SK-N-SH (cell line): ENCODE measurements around the gene CC2D2A. TPM values are rescaled to one million over a fixed set of nuclear protein-coding genes. Genes with fewer than 3 reads are reported as not detected.

Experiments used
- CTCF ChIA-PET: fragments of 300-600, 350-600 bp; formaldehyde crosslinking; extraction: SDS; loops from one replicate; lab custom pipeline; 2021; lab: Yijun Ruan, JAX
- POLR2A ChIA-PET: fragments of 350-600 bp; sonication (Branson Sonifier 250); formaldehyde crosslinking; extraction: SDS; loops from one replicate; lab custom pipeline; 2020; ENCODE audit warnings: antibody characterized with exemption, inconsistent platforms; lab: Yijun Ruan, JAX
- DNase-seq: peaks from one replicate; pipeline ENCODE4 v3.0.0; 2012
- H2AFZ ChIP-seq: fragments of 200-600 bp; sonication (generic); 2 replicates; pipeline ENCODE4 v1.8.1; 2016; ENCODE audit warnings: antibody characterized with exemption, mild to moderate bottlenecking, low read depth
- H3F3A ChIP-seq: fragments of 200-600 bp; sonication (generic); replicated peaks from 2 replicates; pipeline ENCODE3; 2016; ENCODE audit warnings: antibody characterized with exemption, mild to moderate bottlenecking; ENCODE audit not compliant: insufficient read depth
- H3K27ac ChIP-seq, 2 experiments: fragments of 200-500 bp in 1 of 2; fragments of 200-600 bp in 1 of 2; sonication (Bioruptor generic) in 1 of 2; sonication (generic), shearing (Covaris generic) in 1 of 2; 2 replicates each; pipeline versions ENCODE4 v1.5.1 to v1.6.1; 2014 to 2016; ENCODE audit warnings: low read depth in 2 of 2, inconsistent platforms in 1 of 2, low read length in 1 of 2, mild to moderate bottlenecking in 1 of 2, mixed read lengths in 1 of 2
- H3K27me3 ChIP-seq: fragments of 200-600 bp; sonication (generic), shearing (Covaris generic); 2 replicates; pipeline ENCODE4 v1.6.1; 2016; ENCODE audit warnings: mixed run types; ENCODE audit not compliant: insufficient read depth
- H3K36me3 ChIP-seq, 2 experiments: fragments of 200-500 bp in 1 of 2; fragments of 200-600 bp in 1 of 2; sonication (Bioruptor generic) in 1 of 2; sonication (generic) in 1 of 2; replicated peaks in 1 of 2; 2 replicates each; pipeline versions ENCODE3 to v1.5.1; 2014 to 2016; ENCODE audit warnings: low read length in 1 of 2, mild to moderate bottlenecking in 1 of 2; ENCODE audit not compliant: insufficient read depth in 2 of 2, control insufficient read depth in 1 of 2
- H3K4me1 ChIP-seq, 2 experiments: fragments of 200-500 bp in 1 of 2; fragments of 200-600 bp in 1 of 2; sonication (Bioruptor generic) in 1 of 2; sonication (generic), shearing (Covaris generic) in 1 of 2; 2 replicates each; pipeline versions ENCODE4 v1.5.1 to v1.6.1; 2014 to 2016; ENCODE audit warnings: low read depth in 1 of 2, low read length in 1 of 2, mixed run types in 1 of 2; ENCODE audit not compliant: insufficient read depth in 2 of 2, control insufficient read depth in 1 of 2
- H3K4me2 ChIP-seq: fragments of 200-600 bp; sonication (generic), shearing (Covaris generic); 2 replicates; pipeline ENCODE4 v1.6.1; 2017; ENCODE audit warnings: mixed run types
- H3K4me3 ChIP-seq, 2 experiments: fragments of 200-500 bp in 1 of 2; fragments of 200-600 bp in 1 of 2; sonication (Bioruptor generic) in 1 of 2; sonication (generic), shearing (Covaris generic) in 1 of 2; 2 replicates each; pipeline versions ENCODE4 v1.5.1 to v1.8.1; 2014 to 2016; ENCODE audit warnings: low read depth in 2 of 2, inconsistent platforms in 1 of 2, low read length in 1 of 2, mild to moderate bottlenecking in 1 of 2, mixed read lengths in 1 of 2, moderate library complexity in 1 of 2
- H3K79me2 ChIP-seq: fragments of 200-600 bp; sonication (generic); 2 replicates; pipeline ENCODE4 v1.8.1; 2017; ENCODE audit warnings: mild to moderate bottlenecking; ENCODE audit not compliant: insufficient read depth
- H3K9ac ChIP-seq: fragments of 200-600 bp; sonication (generic); 2 replicates; pipeline ENCODE4 v1.6.1; 2017; ENCODE audit warnings: mixed run types
- H3K9me2 ChIP-seq: fragments of 200-600 bp; sonication (generic); 2 replicates; pipeline ENCODE4 v1.6.1; 2017; ENCODE audit warnings: mixed run types
- H3K9me3 ChIP-seq: fragments of 200-600 bp; sonication (generic); 2 replicates; pipeline ENCODE4 v1.6.1; 2017; ENCODE audit warnings: mixed run types, mild to moderate bottlenecking, moderate library complexity
- H4K20me1 ChIP-seq: fragments of 200-600 bp; sonication (generic); 2 replicates; pipeline ENCODE4 v1.6.1; 2017; ENCODE audit warnings: mild to moderate bottlenecking, mixed run types; ENCODE audit not compliant: insufficient read depth
- ELF1 ChIP-seq: IDR thresholded peaks from 2 replicates; pipeline ENCODE4 v1.4.0; 2012
- FOXJ3 ChIP-seq: sonication (generic); formaldehyde crosslinking; IDR thresholded peaks from 2 replicates; pipeline ENCODE4 v1.5.1; 2020; ENCODE audit warnings: mild to moderate bottlenecking, missing genetic modification reagents
- GATA2 ChIP-seq: sonication (generic); formaldehyde crosslinking; IDR thresholded peaks from 2 replicates; pipeline ENCODE4 v1.5.0; 2020; ENCODE audit warnings: mild to moderate bottlenecking, missing genetic modification reagents
- JUND ChIP-seq: IDR thresholded peaks from 2 replicates; pipeline ENCODE4 v1.4.0; 2012
- MXI1 ChIP-seq: IDR thresholded peaks from 2 replicates; pipeline ENCODE4 v1.6.1; 2012; ENCODE audit warnings: mild to moderate bottlenecking, low read depth, low read length, improper control_type of control experiment
- POLR2AphosphoS5 ChIP-seq: IDR thresholded peaks from 2 replicates; pipeline ENCODE4 v1.6.1; 2012; ENCODE audit warnings: low read depth, low read length
- RAD21 ChIP-seq: IDR thresholded peaks from 2 replicates; pipeline ENCODE4 v1.6.1; 2012; ENCODE audit warnings: mild to moderate bottlenecking, low read length
- RCOR1 ChIP-seq: fragments of 150-350 bp; IDR thresholded peaks from 2 replicates; pipeline ENCODE4 v1.6.1; 2017; ENCODE audit warnings: antibody characterized with exemption, low read length
- RFX5 ChIP-seq: IDR thresholded peaks from 2 replicates; pipeline ENCODE4 v1.6.1; 2012; ENCODE audit warnings: mild to moderate bottlenecking, improper control_type of control experiment, low read length
- SIN3A ChIP-seq: IDR thresholded peaks from 2 replicates; pipeline ENCODE4 v1.6.1; 2012; ENCODE audit warnings: low read depth, mild to moderate bottlenecking, low read length, moderate library complexity, borderline replicate concordance
- TAF1 ChIP-seq: IDR thresholded peaks from 2 replicates; pipeline ENCODE4 v1.6.1; 2012; ENCODE audit warnings: low read depth, mild to moderate bottlenecking, low read length, moderate library complexity, borderline replicate concordance
- YY1 ChIP-seq: IDR thresholded peaks from 2 replicates; pipeline ENCODE4 v1.4.0; 2012; ENCODE audit warnings: low read depth, mild to moderate bottlenecking
- WGBS: methylation state at CpG from one replicate; pipeline ENCODE4 v1.1.6; 2017; ENCODE audit warnings: low lambda C conversion rate; 5-methylcytosine and 5-hydroxymethylcytosine counted together
- polyA plus RNA-seq, 3 experiments: library from polyadenylated mRNA; depleted of rRNA; stranded (reverse); fragments of >200 nt; gene quantifications; 2 replicates each; pipeline ENCODE4 v1.2.3, GENCODE V29; 2012
- TF ChIP-seq, protein P1 (sequence below): fragments of 150-350 bp; IDR thresholded peaks from 2 replicates; pipeline ENCODE4 v1.6.1; 2016; ENCODE audit warnings: mild to moderate bottlenecking, low read depth, low read length
- TF ChIP-seq, protein P2 (sequence below): fragments of 150-350 bp; IDR thresholded peaks from 2 replicates; pipeline ENCODE4 v1.6.1; 2017; ENCODE audit warnings: antibody characterized with exemption, low read length, low read depth, borderline replicate concordance
- TF ChIP-seq, protein P3 (sequence below): IDR thresholded peaks from 2 replicates; pipeline ENCODE4 v1.4.0; 2012; ENCODE audit warnings: low read depth
- TF ChIP-seq, protein P4 (sequence below): IDR thresholded peaks from 2 replicates; pipeline ENCODE4 v1.4.0; 2012; ENCODE audit warnings: low read depth, borderline replicate concordance

CC2D2A gene
- polyA plus RNA-seq, 1 of the 3 experiments (the other 2 are of a cell fraction) = 17.8 TPM

DNA sequence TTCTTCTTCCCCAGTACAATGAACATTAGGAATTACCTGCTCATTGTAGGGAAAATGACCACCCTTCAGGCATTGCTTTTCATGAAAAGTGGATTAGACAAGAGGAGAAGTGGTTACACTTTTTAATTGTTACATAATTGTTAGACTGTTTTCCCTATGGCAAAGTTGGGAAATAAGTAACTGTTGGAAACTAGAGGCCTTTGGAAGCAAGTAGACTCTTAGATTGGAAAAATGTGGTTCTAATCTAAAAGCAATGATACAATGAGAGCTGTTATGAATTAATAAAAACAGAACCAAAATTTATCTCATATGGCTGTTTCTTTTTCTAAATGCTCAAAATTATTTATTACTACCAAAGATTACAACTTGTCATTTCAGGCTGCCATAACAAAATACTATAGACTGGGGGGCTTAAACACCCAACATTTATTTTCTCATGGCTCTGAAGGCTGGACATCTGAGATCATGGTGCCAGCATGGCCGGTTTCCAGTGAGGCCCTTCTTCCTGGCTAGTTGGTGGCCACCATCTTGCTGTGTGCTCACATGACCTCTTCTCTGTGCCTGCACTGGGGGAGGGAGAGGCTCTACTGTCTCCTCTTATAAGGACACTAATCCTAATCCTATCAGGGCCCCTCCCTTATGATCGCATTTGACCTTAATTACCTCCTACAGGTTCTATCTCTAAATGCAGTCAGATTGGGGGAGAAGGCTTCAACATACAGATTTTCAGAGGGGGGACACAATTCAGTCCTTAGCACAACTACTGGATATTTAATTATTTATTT, 12.5 kb downstream of the CC2D2A start:
- ChIA-PET CTCF (interaction anchor here (3.2 kb wide), 1 partner anchor 323 kb away, joined by 22 read pairs; no protein-coding TSS in a partner anchor), POLR2A (no interaction called here)
- H4K20me1 ChIP-seq = no peaks in the 10 kb centered on the region
- H3K4me1 ChIP-seq = peaks cover 10% of the 10 kb centered on the region in 2 experiments; a peak in 3 of 4 replicates
- no peaks in the 10 kb centered on the region for H3F3A ChIP-seq
- no peak for TF ChIP-seq RFX5
- TF ChIP-seq TAF1 = no peak
- peaks cover 13 to 18% of the 10 kb centered on the region in 2 experiments for H3K36me3 ChIP-seq
- no peaks in the 10 kb centered on the region for H3K9me3 ChIP-seq
- H3K27ac ChIP-seq = no peak overlapping the region
- no peak for DNase-seq
- no peaks in the 10 kb centered on the region for H3K9me2 ChIP-seq
- WGBS = 98% methylated on average over 2 of the region's 2 CpGs
- no peak overlapping the region for H2AFZ ChIP-seq
- no peak overlapping the region for H3K4me2 ChIP-seq
- H3K4me3 ChIP-seq = no peak overlapping the region
- H3K9ac ChIP-seq = no peak overlapping the region
- no peaks in the 10 kb centered on the region for H3K79me2 ChIP-seq
- H3K27me3 ChIP-seq = no peaks in the 10 kb centered on the region

DNA sequence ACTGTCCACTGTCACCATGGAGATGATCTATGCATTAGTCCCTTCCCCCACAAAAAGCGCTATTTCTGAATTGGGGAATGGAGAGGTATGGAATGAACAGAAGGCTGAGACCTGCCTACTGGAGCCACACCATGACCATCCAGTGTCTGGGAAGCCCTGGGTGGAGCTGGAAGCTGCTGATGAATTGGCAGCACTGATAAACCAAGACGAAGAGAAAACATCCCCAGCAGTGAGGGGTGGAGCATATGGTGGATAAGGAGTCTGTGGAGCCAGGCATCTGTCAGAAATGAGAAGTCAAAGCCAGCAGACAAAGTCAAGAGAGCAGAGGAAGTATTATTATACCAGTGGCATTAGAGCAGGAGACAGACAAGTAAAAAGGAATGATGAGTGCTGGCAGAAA, 13.2 kb downstream of the CC2D2A start:
- H3K4me1 ChIP-seq = peaks cover 10% of the 10 kb centered on the region in 2 experiments; a peak in 3 of 4 replicates
- no peak for DNase-seq

More for the DNA sequence above, 13.2 kb downstream of the CC2D2A start:
- ChIA-PET CTCF (no interaction called here), POLR2A (no interaction called here)
- Histone ChIP-seq H3K79me2 (no peaks in the 10 kb centered on the region), H2AFZ (no peak overlapping the region), H3K36me3 (peaks cover 13 to 25% of the 10 kb centered on the region in 2 experiments), H3F3A (no peaks in the 10 kb centered on the region), H3K4me3 (no peak overlapping the region), H3K27me3 (no peaks in the 10 kb centered on the region), H4K20me1 (no peaks in the 10 kb centered on the region), H3K27ac (no peak overlapping the region), H3K9me3 (0 out of 2 replicates have a peak, but pooled peaks cover 6% of the 10 kb centered on the region), H3K9me2 (no peaks in the 10 kb centered on the region), H3K9ac (no peak overlapping the region), H3K4me2 (no peak overlapping the region)
- TF ChIP-seq POLR2AphosphoS5 (no peak), MXI1 (no peak), YY1 (no peak), RCOR1 (no peak), TAF1 (no peak), ELF1 (no peak), GATA2 (CRISPR knock-in tag) (no peak), FOXJ3 (CRISPR knock-in tag) (no peak), SIN3A (no peak), JUND (no peak), RAD21 (no peak)
- TF ChIP-seq, protein P1, sequence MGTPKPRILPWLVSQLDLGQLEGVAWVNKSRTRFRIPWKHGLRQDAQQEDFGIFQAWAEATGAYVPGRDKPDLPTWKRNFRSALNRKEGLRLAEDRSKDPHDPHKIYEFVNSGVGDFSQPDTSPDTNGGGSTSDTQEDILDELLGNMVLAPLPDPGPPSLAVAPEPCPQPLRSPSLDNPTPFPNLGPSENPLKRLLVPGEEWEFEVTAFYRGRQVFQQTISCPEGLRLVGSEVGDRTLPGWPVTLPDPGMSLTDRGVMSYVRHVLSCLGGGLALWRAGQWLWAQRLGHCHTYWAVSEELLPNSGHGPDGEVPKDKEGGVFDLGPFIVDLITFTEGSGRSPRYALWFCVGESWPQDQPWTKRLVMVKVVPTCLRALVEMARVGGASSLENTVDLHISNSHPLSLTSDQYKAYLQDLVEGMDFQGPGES = no peak
- TF ChIP-seq, protein P2, sequence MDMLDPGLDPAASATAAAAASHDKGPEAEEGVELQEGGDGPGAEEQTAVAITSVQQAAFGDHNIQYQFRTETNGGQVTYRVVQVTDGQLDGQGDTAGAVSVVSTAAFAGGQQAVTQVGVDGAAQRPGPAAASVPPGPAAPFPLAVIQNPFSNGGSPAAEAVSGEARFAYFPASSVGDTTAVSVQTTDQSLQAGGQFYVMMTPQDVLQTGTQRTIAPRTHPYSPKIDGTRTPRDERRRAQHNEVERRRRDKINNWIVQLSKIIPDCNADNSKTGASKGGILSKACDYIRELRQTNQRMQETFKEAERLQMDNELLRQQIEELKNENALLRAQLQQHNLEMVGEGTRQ = no peak
- TF ChIP-seq, protein P3, sequence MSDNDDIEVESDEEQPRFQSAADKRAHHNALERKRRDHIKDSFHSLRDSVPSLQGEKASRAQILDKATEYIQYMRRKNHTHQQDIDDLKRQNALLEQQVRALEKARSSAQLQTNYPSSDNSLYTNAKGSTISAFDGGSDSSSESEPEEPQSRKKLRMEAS = no peak
- TF ChIP-seq, protein P4, sequence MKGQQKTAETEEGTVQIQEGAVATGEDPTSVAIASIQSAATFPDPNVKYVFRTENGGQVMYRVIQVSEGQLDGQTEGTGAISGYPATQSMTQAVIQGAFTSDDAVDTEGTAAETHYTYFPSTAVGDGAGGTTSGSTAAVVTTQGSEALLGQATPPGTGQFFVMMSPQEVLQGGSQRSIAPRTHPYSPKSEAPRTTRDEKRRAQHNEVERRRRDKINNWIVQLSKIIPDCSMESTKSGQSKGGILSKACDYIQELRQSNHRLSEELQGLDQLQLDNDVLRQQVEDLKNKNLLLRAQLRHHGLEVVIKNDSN = no peak
- WGBS = 84% methylated on average over 2 of the region's 2 CpGs
